Activated naive CD8-positive, alpha-beta T cell treated with anti-CD3 and anti-CD28 coated beads, Interleukin-2, amount 10 ng/mL, durations not matched to agents 7 days and 5 days (primary cell): ENCODE data around the gene OR10H2. TPM values are rescaled to one million over a fixed set of nuclear protein-coding genes. Genes with fewer than 3 reads are reported as not detected.

Experiments
- total RNA-seq, 2 experiments: library from RNA; stranded (reverse); gene quantifications; one replicate each; pipeline ENCODE4 v1.2.3, GENCODE V29; 2021

The OR10H2 gene
- total RNA-seq, 2 experiments from 2014 or later: not detected

Other genes with a start within 250 kb of the OR10H2 start
- gene PGLYRP2, start 248.5 kb upstream of the OR10H2 start, total RNA-seq: under 1 TPM; 0.19 to 0.40 TPM
- 1 to 10 TPM; 3.2 to 3.4 TPM for gene CYP4F22, start 219.5 kb upstream of the OR10H2 start, total RNA-seq
- not detected for gene CYP4F8, start 112.8 kb upstream of the OR10H2 start, total RNA-seq
- gene CYP4F3, start 87.1 kb upstream of the OR10H2 start, total RNA-seq: not detected
- gene CYP4F12, start 54.9 kb upstream of the OR10H2 start, total RNA-seq: 1 to 10 TPM; 2.4 to 3.1 TPM
- gene OR10H3, start 10.0 kb downstream of the OR10H2 start, total RNA-seq: not detected
- not detected for gene OR10H5, start 59.6 kb downstream of the OR10H2 start, total RNA-seq
- gene OR10H1, start 87.6 kb downstream of the OR10H2 start, total RNA-seq: not detected
- gene CYP4F2, start 170.1 kb downstream of the OR10H2 start, total RNA-seq: under 1 TPM in 1 of 2 experiments, not detected in 1; 0.33 TPM
- gene CYP4F11, start 206.5 kb downstream of the OR10H2 start, total RNA-seq: not detected
- gene OR10H4, start 221.0 kb downstream of the OR10H2 start, total RNA-seq: not detected